Transverse colon (tissue), 3 donors: ENCODE results near the gene MAGI2.

Source experiments
- CTCF ChIP-seq, 5 experiments: fragments of 200-600 bp in 3 of 5; fragments of 450-650 bp in 2 of 5; sonication (generic) in 3 of 5; IDR thresholded peaks; 1 replicate in 2 of 5; 2 replicates in 3 of 5; pipeline ENCODE4 v1.5.1; 2016 to 2017; ENCODE audit warnings: antibody characterized with exemption in 5 of 5, inconsistent platforms in 3 of 5, mild to moderate bottlenecking in 2 of 5, moderate library complexity in 1 of 5
- POLR2A ChIP-seq: fragments of 450-650 bp; IDR thresholded peaks from one replicate; pipeline ENCODE4 v1.6.1; 2016; ENCODE audit warnings: antibody characterized with exemption, mild to moderate bottlenecking, moderate library complexity

GRCh38 chr7:79462390-79462789 is 8.9 kb upstream of the MAGI2 start:
- TF ChIP-seq CTCF (IDR thresholded peaks at IDR 0.05) (no peak), POLR2A (no peak)
